ENCODE measurements around the gene GREB1L. TPM values are rescaled to one million over a fixed set of nuclear protein-coding genes. Genes with fewer than 3 reads are reported as not detected.

Gene GREB1L
- total and polyA plus RNA-seq, 10 of the 15 experiments (the other 5 are each of a cell fraction or from before 2014, with no cell fraction given) = under 0.01 to 0.11 (median 0.03) TPM; not detected in 1

DNA sequence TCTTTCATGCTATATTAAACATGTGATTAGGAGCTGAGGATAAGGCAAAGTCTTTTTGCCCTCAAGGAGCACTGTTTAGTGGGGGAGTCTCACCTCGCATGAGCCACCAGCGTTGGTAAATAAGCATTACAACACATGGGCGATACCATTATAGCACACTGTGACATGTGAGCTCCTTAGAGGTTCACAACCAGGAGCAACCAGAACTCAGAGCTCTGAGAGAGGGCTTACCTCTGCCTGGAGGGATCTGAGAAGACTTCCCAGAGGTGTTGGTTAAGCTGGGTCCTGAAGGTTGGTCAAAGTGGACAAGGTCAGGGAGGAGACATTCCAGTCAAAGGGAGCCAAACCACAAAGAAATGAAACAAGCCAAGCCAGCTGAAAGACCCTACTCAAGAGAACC, 199.6 kb downstream of the GREB1L start:
- no peak for ATAC-seq
- Histone ChIP-seq H4K20me1 (ENCODE audit: control insufficient read depth, insufficient read depth) (no peaks in the 10 kb centered on the region), H2AFZ (ENCODE audit: control insufficient read depth, low read depth, low read length) (no peak overlapping the region), H3K4me1 (ENCODE audit: control insufficient read depth, insufficient read depth, low read length) (no peaks in the 10 kb centered on the region), H3K9me3 (replicated peaks; ENCODE audit: control insufficient read depth, insufficient read depth, low read length) (no peaks in the 10 kb centered on the region), H3K4me3 (no peak overlapping the region), H3K9ac (ENCODE audit: control insufficient read depth, insufficient read depth, low read length) (no peak overlapping the region), H3K79me2 (ENCODE audit: control insufficient read depth, insufficient read depth, low read length) (no peaks in the 10 kb centered on the region), H3K27ac (ENCODE audit: control insufficient read depth, insufficient read depth) (no peak overlapping the region), H3K36me3 (ENCODE audit: control insufficient read depth in 2 of 2, insufficient read depth in 2 of 2, low read length in 1 of 2) (no peaks in the 10 kb centered on the region), H3K27me3 (replicated peaks in 1 of 2; ENCODE audit: control insufficient read depth in 2 of 2, insufficient read depth in 2 of 2, low read length in 1 of 2) (no peaks in the 10 kb centered on the region; a peak in 1 of 4 replicates), H3K4me2 (ENCODE audit: control insufficient read depth, insufficient read depth) (no peak overlapping the region)
- WGBS (ENCODE audit: insufficient coverage, insufficient replicate concordance, low lambda C conversion rate, missing lambda C conversion rate) = 27% methylated on average over 3 of the region's 3 CpGs
- ChIA-PET SMC1A (ENCODE audit: uncharacterized antibody, unreplicated experiment) (interaction anchor here (1.2 to 1.4 kb wide), 2 partner anchors 246 kb away, joined by 7 to 8 read pairs; no protein-coding TSS in a partner anchor), RAD21 (ENCODE audit: unreplicated experiment) (interaction anchor here (0.7 kb wide), 1 partner anchor 246 kb away, joined by 3 read pairs; no protein-coding TSS in a partner anchor), CTCF (interaction anchor here (0.6 to 2.1 kb wide), 3 partner anchors 246 to 621 kb away, joined by 3 to 18 read pairs (median 4); no protein-coding TSS in a partner anchor), POLR2A (no interaction called here)
- intact Hi-C loops (cut with micrococcal nuclease; ENCODE audit: unreplicated experiment) = loop anchor here (5.0 kb wide), 1 partner anchor 49 kb away; no protein-coding TSS in a partner anchor
- in situ Hi-C loops (cut with MboI) = loop anchor here (25.0 kb wide), 1 partner anchor 379 kb away; no protein-coding TSS in a partner anchor
- BruUV-seq (replicated peaks) = no TSS peak
- DNase-seq (ENCODE audit: low read depth, low spot score) = no peak
- TF ChIP-seq, protein P1, sequence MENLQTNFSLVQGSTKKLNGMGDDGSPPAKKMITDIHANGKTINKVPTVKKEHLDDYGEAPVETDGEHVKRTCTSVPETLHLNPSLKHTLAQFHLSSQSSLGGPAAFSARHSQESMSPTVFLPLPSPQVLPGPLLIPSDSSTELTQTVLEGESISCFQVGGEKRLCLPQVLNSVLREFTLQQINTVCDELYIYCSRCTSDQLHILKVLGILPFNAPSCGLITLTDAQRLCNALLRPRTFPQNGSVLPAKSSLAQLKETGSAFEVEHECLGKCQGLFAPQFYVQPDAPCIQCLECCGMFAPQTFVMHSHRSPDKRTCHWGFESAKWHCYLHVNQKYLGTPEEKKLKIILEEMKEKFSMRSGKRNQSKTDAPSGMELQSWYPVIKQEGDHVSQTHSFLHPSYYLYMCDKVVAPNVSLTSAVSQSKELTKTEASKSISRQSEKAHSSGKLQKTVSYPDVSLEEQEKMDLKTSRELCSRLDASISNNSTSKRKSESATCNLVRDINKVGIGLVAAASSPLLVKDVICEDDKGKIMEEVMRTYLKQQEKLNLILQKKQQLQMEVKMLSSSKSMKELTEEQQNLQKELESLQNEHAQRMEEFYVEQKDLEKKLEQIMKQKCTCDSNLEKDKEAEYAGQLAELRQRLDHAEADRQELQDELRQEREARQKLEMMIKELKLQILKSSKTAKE (IDR thresholded peaks at IDR 0.05; ENCODE audit: low read depth, poor library complexity, severe bottlenecking) = no peak
- TF ChIP-seq, protein P2, sequence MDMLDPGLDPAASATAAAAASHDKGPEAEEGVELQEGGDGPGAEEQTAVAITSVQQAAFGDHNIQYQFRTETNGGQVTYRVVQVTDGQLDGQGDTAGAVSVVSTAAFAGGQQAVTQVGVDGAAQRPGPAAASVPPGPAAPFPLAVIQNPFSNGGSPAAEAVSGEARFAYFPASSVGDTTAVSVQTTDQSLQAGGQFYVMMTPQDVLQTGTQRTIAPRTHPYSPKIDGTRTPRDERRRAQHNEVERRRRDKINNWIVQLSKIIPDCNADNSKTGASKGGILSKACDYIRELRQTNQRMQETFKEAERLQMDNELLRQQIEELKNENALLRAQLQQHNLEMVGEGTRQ (IDR thresholded peaks at IDR 0.05; ENCODE audit: borderline replicate concordance, low read depth, low read length) = no peak
- TF ChIP-seq SREBF2 (IDR thresholded peaks at IDR 0.05; ENCODE audit: low read length) = no peak
- TF ChIP-seq, protein P3, sequence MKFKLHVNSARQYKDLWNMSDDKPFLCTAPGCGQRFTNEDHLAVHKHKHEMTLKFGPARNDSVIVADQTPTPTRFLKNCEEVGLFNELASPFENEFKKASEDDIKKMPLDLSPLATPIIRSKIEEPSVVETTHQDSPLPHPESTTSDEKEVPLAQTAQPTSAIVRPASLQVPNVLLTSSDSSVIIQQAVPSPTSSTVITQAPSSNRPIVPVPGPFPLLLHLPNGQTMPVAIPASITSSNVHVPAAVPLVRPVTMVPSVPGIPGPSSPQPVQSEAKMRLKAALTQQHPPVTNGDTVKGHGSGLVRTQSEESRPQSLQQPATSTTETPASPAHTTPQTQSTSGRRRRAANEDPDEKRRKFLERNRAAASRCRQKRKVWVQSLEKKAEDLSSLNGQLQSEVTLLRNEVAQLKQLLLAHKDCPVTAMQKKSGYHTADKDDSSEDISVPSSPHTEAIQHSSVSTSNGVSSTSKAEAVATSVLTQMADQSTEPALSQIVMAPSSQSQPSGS (IDR thresholded peaks at IDR 0.05; ENCODE audit: low read length) = no peak
- no peak for TF ChIP-seq NFYB (IDR thresholded peaks at IDR 0.05; ENCODE audit: insufficient read depth, low read depth, low read length)
- no peak for TF ChIP-seq NFIC (IDR thresholded peaks at IDR 0.05; ENCODE audit: low read depth, low read length)
- FAIRE-seq = no peak

Data from GM12878 (cell line).